NAMALWA (cell line): ENCODE data around the gene CEP170B.
"Not testable (repeated sequence)": the region's sequence is repeated elsewhere in the genome, so short reads cannot be mapped to it uniquely, and the experiment has no call there.

ENCODE experiments used
- DNase-seq: peaks from one replicate; pipeline ENCODE4 v3.0.0-alpha.2; 2015; ENCODE audit warnings: low spot score

The CEP170B gene

GRCh38 chr14:104944436-104945205 is 79.6 kb downstream of the CEP170B start:
- not testable (repeated sequence) for DNase-seq

GRCh38 chr14:104945266-104945665 is 80.2 kb downstream of the CEP170B start:
- DNase-seq, result not testable (repeated sequence)
